Measurements from ENCODE around the gene SHMT2. TPM values are rescaled to one million over a fixed set of nuclear protein-coding genes. Genes with fewer than 3 reads are reported as not detected.

The SHMT2 gene
- total and polyA plus RNA-seq, 9 of the 15 experiments (the other 6 are each of a cell fraction or from before 2014, with no cell fraction given): 46.1 to 319 (median 115) TPM

DNA sequence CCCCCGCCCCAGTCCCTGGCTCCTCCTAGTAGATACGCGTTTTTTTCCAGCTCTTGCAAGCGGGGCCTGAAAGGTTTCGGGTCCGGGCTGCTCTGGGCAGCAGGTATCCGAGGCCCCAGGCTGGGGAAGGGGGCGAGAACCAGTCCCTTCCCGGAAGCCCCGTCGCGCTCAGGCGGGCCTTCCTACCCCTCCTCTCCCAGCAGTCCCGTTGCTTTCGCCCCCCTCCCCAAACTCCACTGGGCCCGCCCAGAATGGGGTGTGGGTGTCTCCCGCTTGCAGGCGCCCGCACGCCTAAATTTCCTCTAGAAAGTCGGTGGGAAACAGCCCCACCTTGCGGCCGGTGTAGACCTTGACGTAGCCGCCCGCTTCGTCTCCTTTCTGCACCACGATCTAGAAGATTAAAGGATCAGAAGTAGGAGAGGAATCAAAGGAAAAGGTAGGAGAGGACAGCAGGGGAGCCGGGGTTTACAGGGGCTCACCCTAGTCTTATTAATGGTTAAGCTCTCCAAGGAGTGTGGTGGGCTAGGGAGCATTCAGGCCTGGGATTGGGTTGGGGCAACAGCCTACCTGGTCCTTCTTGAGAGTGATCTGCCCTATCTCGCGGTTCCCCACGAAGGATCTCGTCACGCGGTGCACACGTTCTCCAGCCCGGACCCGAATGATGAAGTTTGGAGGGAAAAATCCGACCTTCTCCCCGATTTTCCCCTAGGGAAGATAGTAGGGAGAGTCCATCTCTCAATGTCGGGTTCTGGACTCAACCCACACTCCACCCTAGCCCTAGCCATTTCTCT, 14.2 kb downstream of the SHMT2 start (continued):
- TF ChIP-seq HDAC2 (IDR thresholded peaks at IDR 0.05) (no peak), SRF (CRISPR knock-in tag; IDR thresholded peaks at IDR 0.05) (0 out of 4 replicates have a peak, but pooled peaks of 1 of the 2 experiments have one; percentile 18), ZBTB12 (CRISPR knock-in tag; IDR thresholded peaks at IDR 0.05) (no peak), TBL1XR1 (IDR thresholded peaks at IDR 0.05; ENCODE audit: low read length in 2 of 2) (no peak), PCBP1 (IDR thresholded peaks at IDR 0.05; ENCODE audit: low read depth, low read length, poor library complexity, severe bottlenecking) (no peak), MAFK (IDR thresholded peaks at IDR 0.05; ENCODE audit: low read length) (no peak), RB1 (IDR thresholded peaks at IDR 0.05; ENCODE audit: low read depth) (peak; percentile 42; the same call in 1 of the 2 replicates), ZNF384 (IDR thresholded peaks at IDR 0.05; ENCODE audit: low read depth, low read length) (no peak; the same call in 1 of the 2 replicates), SMARCA4 (IDR thresholded peaks at IDR 0.05) (peak; percentile 33; the same call in 1 of the 2 replicates), CREBBP (IDR thresholded peaks at IDR 0.05; ENCODE audit: low read depth, low read length) (no peak), TEAD1 (CRISPR knock-in tag; IDR thresholded peaks at IDR 0.05) (0 out of 4 replicates have a peak, but pooled peaks of 1 of the 2 experiments have one; percentile 30), ZFX (CRISPR knock-in tag; IDR thresholded peaks at IDR 0.05) (peak; percentile 30; the same call in 1 of the 2 replicates), SRSF1 (IDR thresholded peaks at IDR 0.05; ENCODE audit: low read depth, low read length) (no peak), PATZ1 (CRISPR knock-in tag; IDR thresholded peaks at IDR 0.05; ENCODE audit: borderline replicate concordance) (no peak), ZNF77 (CRISPR knock-in tag; IDR thresholded peaks at IDR 0.05) (no peak), SAP30 (IDR thresholded peaks at IDR 0.05; ENCODE audit: borderline replicate concordance, insufficient read depth, low read depth, low read length, poor library complexity, severe bottlenecking) (no peak)
- TF ChIP-seq, protein P1, sequence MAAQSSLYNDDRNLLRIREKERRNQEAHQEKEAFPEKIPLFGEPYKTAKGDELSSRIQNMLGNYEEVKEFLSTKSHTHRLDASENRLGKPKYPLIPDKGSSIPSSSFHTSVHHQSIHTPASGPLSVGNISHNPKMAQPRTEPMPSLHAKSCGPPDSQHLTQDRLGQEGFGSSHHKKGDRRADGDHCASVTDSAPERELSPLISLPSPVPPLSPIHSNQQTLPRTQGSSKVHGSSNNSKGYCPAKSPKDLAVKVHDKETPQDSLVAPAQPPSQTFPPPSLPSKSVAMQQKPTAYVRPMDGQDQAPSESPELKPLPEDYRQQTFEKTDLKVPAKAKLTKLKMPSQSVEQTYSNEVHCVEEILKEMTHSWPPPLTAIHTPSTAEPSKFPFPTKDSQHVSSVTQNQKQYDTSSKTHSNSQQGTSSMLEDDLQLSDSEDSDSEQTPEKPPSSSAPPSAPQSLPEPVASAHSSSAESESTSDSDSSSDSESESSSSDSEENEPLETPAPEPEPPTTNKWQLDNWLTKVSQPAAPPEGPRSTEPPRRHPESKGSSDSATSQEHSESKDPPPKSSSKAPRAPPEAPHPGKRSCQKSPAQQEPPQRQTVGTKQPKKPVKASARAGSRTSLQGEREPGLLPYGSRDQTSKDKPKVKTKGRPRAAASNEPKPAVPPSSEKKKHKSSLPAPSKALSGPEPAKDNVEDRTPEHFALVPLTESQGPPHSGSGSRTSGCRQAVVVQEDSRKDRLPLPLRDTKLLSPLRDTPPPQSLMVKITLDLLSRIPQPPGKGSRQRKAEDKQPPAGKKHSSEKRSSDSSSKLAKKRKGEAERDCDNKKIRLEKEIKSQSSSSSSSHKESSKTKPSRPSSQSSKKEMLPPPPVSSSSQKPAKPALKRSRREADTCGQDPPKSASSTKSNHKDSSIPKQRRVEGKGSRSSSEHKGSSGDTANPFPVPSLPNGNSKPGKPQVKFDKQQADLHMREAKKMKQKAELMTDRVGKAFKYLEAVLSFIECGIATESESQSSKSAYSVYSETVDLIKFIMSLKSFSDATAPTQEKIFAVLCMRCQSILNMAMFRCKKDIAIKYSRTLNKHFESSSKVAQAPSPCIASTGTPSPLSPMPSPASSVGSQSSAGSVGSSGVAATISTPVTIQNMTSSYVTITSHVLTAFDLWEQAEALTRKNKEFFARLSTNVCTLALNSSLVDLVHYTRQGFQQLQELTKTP (IDR thresholded peaks at IDR 0.05; ENCODE audit: low read depth in 1 of 2, partially characterized antibody in 2 of 2): no peak
- TF ChIP-seq, protein P2, sequence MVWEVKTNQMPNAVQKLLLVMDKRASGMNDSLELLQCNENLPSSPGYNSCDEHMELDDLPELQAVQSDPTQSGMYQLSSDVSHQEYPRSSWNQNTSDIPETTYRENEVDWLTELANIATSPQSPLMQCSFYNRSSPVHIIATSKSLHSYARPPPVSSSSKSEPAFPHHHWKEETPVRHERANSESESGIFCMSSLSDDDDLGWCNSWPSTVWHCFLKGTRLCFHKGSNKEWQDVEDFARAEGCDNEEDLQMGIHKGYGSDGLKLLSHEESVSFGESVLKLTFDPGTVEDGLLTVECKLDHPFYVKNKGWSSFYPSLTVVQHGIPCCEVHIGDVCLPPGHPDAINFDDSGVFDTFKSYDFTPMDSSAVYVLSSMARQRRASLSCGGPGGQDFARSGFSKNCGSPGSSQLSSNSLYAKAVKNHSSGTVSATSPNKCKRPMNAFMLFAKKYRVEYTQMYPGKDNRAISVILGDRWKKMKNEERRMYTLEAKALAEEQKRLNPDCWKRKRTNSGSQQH (CRISPR knock-in tag; IDR thresholded peaks at IDR 0.05): no peak

Measured in K562 (cell line).